Ishikawa (cell line): ENCODE data around the gene CHST11.

ENCODE experiments used
- CEBPB ChIP-seq: IDR thresholded peaks from 2 replicates; pipeline ENCODE4 v1.6.1; 2012
- EP300 ChIP-seq: IDR thresholded peaks from 2 replicates; pipeline ENCODE4 v1.6.1; 2012; ENCODE audit warnings: borderline replicate concordance
- RAD21 ChIP-seq: IDR thresholded peaks from 2 replicates; pipeline ENCODE4 v1.6.1; 2012; ENCODE audit warnings: low read depth
- TAF1 ChIP-seq: IDR thresholded peaks from 2 replicates; pipeline ENCODE4 v1.6.1; 2012; ENCODE audit warnings: low read depth, mild to moderate bottlenecking
- YY1 ChIP-seq: IDR thresholded peaks from 2 replicates; pipeline ENCODE4 v1.6.1; 2012; ENCODE audit warnings: low read depth
- TF ChIP-seq, protein P1 (sequence below): IDR thresholded peaks from 2 replicates; pipeline ENCODE4 v1.6.1; 2012
- TF ChIP-seq, protein P2 (sequence below): IDR thresholded peaks from 2 replicates; pipeline ENCODE4 v1.6.1; 2012; ENCODE audit warnings: low read depth, mild to moderate bottlenecking

DNA sequence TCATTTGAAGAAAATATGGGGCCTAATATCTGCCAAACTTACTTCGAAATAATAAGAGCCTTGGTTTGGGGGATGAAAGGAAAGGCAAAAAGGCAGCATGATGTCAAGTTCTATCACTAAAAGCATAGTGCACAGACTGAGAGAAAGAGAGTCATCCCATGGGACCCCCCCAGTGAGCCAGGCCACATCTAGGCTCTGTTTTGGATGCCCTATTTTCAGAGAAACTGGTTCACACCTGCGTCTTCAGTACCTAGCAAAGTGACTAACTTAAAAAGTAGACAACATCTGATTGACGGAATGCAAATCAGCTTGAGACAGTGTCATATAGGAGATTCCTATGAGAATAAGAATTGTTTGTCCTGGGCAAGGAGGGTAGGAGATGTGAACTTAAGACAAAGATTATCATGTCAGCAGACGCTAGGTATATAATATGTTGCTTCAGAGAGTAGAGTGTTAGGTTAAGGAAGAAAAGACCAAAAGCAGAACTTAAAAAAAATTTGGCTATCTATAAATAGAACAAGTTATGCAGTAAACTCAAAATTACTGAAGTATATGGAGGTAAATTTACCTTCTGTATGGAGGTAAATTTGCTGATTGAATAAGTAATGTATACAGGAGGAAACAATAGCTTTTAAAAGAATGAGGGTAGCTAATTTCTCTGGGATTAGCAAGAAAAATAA lies 353.1 kb downstream of the CHST11 start:
- no peak for TF ChIP-seq YY1
- TF ChIP-seq, protein P1, sequence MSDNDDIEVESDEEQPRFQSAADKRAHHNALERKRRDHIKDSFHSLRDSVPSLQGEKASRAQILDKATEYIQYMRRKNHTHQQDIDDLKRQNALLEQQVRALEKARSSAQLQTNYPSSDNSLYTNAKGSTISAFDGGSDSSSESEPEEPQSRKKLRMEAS, result no peak
- TF ChIP-seq EP300, result no peak
- TF ChIP-seq RAD21, result no peak
- TF ChIP-seq TAF1, result no peak
- TF ChIP-seq, protein P2, sequence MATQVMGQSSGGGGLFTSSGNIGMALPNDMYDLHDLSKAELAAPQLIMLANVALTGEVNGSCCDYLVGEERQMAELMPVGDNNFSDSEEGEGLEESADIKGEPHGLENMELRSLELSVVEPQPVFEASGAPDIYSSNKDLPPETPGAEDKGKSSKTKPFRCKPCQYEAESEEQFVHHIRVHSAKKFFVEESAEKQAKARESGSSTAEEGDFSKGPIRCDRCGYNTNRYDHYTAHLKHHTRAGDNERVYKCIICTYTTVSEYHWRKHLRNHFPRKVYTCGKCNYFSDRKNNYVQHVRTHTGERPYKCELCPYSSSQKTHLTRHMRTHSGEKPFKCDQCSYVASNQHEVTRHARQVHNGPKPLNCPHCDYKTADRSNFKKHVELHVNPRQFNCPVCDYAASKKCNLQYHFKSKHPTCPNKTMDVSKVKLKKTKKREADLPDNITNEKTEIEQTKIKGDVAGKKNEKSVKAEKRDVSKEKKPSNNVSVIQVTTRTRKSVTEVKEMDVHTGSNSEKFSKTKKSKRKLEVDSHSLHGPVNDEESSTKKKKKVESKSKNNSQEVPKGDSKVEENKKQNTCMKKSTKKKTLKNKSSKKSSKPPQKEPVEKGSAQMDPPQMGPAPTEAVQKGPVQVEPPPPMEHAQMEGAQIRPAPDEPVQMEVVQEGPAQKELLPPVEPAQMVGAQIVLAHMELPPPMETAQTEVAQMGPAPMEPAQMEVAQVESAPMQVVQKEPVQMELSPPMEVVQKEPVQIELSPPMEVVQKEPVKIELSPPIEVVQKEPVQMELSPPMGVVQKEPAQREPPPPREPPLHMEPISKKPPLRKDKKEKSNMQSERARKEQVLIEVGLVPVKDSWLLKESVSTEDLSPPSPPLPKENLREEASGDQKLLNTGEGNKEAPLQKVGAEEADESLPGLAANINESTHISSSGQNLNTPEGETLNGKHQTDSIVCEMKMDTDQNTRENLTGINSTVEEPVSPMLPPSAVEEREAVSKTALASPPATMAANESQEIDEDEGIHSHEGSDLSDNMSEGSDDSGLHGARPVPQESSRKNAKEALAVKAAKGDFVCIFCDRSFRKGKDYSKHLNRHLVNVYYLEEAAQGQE, result no peak
- TF ChIP-seq CEBPB, result no peak
